GM12873 (cell line): ENCODE measurements around the gene FAM149A.

Source experiments
- TF ChIP-seq, protein P1 (sequence below): IDR thresholded peaks from 2 replicates; pipeline ENCODE4 v1.5.1; 2012; ENCODE audit warnings: low read depth, mild to moderate bottlenecking, moderate library complexity, low read length, control low read depth; ENCODE audit not compliant: insufficient read depth; ENCODE audit errors: missing control alignments

FAM149A gene

DNA sequence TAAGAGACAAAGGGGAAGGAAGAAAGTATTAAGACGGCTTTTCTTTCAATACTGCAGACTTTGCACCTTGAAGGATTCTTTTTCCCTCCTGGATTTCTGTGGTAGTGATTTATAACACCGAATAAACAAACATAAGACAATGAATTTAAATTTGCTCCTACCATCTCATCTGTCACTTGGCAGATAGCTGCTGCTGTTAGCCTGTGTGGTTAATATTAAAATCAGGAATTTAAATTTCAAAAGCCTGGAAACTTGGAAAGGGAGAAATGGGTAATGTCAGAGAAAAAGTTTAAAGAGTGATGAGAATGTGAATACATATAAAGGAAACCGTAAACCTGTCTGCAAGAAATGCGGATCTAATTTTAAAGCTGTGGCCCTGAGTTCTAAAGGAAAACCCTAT is 3.4 kb downstream of the FAM149A start:
- TF ChIP-seq, protein P1, sequence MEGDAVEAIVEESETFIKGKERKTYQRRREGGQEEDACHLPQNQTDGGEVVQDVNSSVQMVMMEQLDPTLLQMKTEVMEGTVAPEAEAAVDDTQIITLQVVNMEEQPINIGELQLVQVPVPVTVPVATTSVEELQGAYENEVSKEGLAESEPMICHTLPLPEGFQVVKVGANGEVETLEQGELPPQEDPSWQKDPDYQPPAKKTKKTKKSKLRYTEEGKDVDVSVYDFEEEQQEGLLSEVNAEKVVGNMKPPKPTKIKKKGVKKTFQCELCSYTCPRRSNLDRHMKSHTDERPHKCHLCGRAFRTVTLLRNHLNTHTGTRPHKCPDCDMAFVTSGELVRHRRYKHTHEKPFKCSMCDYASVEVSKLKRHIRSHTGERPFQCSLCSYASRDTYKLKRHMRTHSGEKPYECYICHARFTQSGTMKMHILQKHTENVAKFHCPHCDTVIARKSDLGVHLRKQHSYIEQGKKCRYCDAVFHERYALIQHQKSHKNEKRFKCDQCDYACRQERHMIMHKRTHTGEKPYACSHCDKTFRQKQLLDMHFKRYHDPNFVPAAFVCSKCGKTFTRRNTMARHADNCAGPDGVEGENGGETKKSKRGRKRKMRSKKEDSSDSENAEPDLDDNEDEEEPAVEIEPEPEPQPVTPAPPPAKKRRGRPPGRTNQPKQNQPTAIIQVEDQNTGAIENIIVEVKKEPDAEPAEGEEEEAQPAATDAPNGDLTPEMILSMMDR, result no peak

DNA sequence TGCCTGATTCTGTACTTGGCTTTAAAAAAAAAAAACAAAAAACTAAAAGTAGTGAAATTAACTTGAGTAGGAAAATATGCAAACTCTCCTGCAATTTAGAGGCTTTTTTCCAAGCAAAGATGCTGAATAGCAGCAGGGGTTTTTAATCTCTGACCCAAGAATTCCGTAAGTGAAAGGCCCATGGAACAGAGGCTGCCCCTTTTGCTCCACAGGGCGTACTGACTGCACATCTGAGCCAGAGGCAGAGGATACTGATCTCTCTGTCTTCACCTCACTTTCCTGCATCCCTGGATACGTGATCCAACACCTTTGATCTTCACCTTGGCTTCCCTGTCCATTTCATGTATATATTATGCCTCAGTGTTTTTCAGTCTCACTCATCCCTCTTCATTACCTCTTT is 3.9 kb downstream of the FAM149A start:
- TF ChIP-seq, protein P1, result no peak

DNA sequence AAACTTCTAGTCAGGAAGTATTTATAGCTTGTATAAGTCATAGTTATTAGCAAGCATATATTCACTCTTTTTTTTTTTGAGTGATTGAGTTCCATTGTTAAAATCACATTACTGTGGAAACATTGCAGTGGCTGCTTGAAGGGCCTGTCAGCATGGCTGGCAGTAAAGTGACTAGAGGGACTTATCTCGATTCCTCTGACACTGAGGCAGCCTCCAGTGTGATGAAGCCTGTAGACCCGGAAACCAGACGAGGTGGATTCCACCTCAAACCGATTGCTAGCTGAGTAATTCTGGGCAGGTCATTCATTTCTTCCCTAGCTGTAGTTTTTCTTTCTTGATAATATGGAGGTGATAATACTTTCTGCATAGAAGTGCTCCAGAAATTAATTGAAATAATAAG is 4.7 kb downstream of the FAM149A start:
- TF ChIP-seq, protein P1, result no peak

DNA sequence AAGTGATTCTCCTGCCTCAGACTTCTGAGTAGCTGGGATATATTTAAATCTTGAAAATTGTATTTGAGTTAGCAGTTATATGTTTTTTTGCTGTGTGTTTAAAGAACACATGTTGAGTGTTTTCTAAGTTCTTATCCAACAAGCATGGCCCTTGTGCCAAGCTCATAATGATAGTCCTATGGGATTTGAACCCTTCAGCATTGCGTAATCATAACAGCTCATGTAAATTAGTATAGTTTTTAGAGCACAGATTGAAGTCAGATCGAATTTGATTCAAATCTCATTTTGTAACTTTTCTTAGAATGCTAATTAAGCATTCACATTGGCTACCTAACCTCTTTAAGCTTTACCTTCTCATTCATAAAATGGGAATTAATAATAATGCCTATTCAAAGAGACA is 12.2 kb downstream of the FAM149A start:
- TF ChIP-seq, protein P1, result no peak

DNA sequence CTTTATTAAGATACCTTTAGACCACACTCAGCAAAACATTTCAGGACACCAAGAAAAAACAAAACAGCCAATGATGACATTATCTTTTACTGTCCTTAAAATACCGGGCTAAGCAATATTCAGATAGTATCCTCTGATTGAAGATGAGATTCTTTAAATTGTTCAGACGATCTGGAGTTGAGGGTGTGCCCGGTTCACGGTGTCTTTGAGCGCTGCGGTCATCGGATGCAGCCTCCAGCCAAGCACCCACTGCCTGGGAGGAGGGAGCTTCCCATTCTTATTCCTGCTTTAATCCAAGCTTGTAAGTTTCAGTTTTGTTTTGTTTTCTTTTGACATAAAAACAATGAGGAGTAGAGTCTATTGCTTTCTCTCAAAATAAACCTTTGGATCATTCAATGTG is 14.1 kb downstream of the FAM149A start:
- TF ChIP-seq, protein P1, result no peak

DNA sequence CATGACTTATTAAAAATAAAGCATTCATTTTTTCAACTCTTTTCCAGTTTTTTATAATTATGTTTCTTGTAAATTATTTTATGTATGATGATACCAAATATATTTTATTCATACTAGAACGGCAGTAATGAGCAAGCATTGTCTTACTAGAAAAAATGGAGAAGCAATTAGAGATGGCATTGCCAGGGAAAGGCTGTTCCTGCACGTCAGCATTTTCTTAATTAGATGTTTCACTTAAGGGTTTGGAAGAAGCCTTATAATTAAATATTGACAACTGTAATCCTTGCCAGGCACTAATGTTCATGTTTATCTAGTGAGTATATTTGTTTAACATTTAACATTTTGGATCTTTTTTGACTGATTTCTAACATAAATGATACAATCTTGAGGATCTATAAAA is 16.6 kb downstream of the FAM149A start:
- TF ChIP-seq, protein P1, result no peak

DNA sequence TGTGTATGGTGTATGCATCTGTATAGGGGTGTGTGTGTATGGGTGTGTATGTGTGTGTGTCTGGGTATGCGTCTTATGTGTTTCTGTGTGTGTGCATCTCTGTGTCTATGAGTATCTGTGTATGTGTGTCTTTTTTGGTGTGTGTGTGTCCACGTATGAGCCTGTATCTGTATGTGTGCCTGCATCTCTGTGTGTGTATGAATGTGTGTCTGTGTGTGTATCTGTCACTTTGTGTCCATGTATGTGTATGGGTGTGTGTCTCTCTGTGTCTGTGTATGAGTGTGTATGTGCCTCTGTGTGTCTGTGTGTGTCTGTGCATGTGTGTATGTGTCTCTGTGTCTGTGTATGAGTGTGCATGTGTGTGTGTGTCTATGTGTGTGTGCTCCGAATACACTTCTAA is 24.3 kb downstream of the FAM149A start:
- TF ChIP-seq, protein P1, result no peak

DNA sequence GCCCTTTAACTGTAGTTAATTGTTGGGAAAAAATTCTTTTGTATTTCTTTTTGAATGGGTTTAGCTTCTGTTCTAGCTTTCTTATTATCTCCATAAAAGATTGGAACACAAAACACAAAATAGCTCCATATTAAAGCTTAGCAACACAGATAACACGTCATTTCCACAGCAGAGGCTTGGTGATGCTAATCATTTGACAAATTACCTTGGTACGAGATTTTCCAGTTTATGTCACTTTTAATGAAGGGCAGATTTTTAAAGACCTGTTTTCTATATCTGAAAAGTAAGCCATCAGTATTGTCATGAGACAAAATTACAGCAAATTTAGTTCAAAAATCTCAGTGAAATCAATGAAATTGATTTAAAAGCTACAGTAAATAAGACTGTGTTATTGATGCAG is 27.4 kb downstream of the FAM149A start:
- TF ChIP-seq, protein P1, result no peak
